ENCODE results near the gene KIF24.

GRCh38 chr9:34317436-34317835, 11.6 kb downstream of the KIF24 start:
- TF ChIP-seq, protein P1, sequence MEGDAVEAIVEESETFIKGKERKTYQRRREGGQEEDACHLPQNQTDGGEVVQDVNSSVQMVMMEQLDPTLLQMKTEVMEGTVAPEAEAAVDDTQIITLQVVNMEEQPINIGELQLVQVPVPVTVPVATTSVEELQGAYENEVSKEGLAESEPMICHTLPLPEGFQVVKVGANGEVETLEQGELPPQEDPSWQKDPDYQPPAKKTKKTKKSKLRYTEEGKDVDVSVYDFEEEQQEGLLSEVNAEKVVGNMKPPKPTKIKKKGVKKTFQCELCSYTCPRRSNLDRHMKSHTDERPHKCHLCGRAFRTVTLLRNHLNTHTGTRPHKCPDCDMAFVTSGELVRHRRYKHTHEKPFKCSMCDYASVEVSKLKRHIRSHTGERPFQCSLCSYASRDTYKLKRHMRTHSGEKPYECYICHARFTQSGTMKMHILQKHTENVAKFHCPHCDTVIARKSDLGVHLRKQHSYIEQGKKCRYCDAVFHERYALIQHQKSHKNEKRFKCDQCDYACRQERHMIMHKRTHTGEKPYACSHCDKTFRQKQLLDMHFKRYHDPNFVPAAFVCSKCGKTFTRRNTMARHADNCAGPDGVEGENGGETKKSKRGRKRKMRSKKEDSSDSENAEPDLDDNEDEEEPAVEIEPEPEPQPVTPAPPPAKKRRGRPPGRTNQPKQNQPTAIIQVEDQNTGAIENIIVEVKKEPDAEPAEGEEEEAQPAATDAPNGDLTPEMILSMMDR (conservative IDR thresholded peaks at IDR 0.05; ENCODE audit: low read length): no peak
- no peak for TF ChIP-seq EZH2phosphoT487 (IDR thresholded peaks at IDR 0.05; ENCODE audit: borderline replicate concordance, low read depth, low read length)

All from OCI-LY7 (cell line).